Thoracic aorta (tissue), 2 donors: ENCODE results near the gene PDE6G. TPM values are rescaled to one million over a fixed set of nuclear protein-coding genes. Genes with fewer than 3 reads are reported as not detected.
"Not testable (repeated sequence)": the region's sequence is repeated elsewhere in the genome, so short reads cannot be mapped to it uniquely, and the experiment has no call there.

Experiments used
- ATAC-seq: fragments of 150-250 bp; one replicate; pipeline ENCODE4 v1.8.0; 2017; ENCODE audit warnings: low read depth; ENCODE audit not compliant: insufficient number of reproducible peaks, low FRiP score
- DNase-seq: peaks from one replicate; pipeline ENCODE4 v3.0.0-alpha.2; 2020; ENCODE audit warnings: low spot score
- H3K27ac ChIP-seq, 2 donors: fragments of 200-600 bp; sonication (generic); 1 replicate in 1 of 2; 2 replicates in 1 of 2; pipeline ENCODE4 v1.5.1; 2016; ENCODE audit warnings: mild to moderate bottlenecking in 2 of 2, moderate library complexity in 2 of 2
- H3K27me3 ChIP-seq: fragments of 200-600 bp; sonication (generic); replicated peaks from 2 replicates; pipeline ENCODE4 v1.6.0; 2016; ENCODE audit warnings: mild to moderate bottlenecking; ENCODE audit not compliant: insufficient read depth
- H3K36me3 ChIP-seq: fragments of 200-600 bp; sonication (generic); one replicate; pipeline ENCODE4 v1.5.1; 2016
- H3K4me1 ChIP-seq, 2 donors: fragments of 200-600 bp; sonication (generic); 1 replicate in 1 of 2; 2 replicates in 1 of 2; pipeline versions ENCODE4 v1.5.1 to v1.6.0; 2016; ENCODE audit warnings: low read depth in 2 of 2, mild to moderate bottlenecking in 1 of 2; ENCODE audit not compliant: control insufficient read depth in 1 of 2
- H3K4me3 ChIP-seq: fragments of 200-600 bp; sonication (generic); 2 replicates; pipeline ENCODE4 v1.5.1; 2016; ENCODE audit warnings: mild to moderate bottlenecking
- H3K9me3 ChIP-seq: fragments of 200-600 bp; sonication (generic); 2 replicates; pipeline ENCODE4 v1.5.1; 2016
- CTCF ChIP-seq: fragments of 200-600 bp; sonication (generic); IDR thresholded peaks from one replicate; pipeline ENCODE4 v1.5.1; 2019; ENCODE audit warnings: antibody characterized with exemption
- total RNA-seq, 2 donors: library from RNA; depleted of rRNA; stranded (reverse); fragments of >200 nt; gene quantifications; one replicate each; pipeline versions ENCODE4 v1.1.0 to v1.2.3, GENCODE V29; 2016

Gene PDE6G
- total RNA-seq, 2 donors from 2014 or later = not detected

GRCh38 chr17:81621494-81622130 is 34.7 kb downstream of the PDE6G start:
- ATAC-seq (no peak), DNase-seq (no peak)
- no peak overlapping the region for H3K27ac ChIP-seq
- H3K36me3 ChIP-seq = peaks cover 54% of the 10 kb centered on the region
- H3K9me3 ChIP-seq = no peaks in the 10 kb centered on the region
- H3K4me1 ChIP-seq = no peaks in the 10 kb centered on the region
- no peak for TF ChIP-seq CTCF
- H3K27me3 ChIP-seq = no peaks in the 10 kb centered on the region
- no peak overlapping the region for H3K4me3 ChIP-seq

- H3K27me3 ChIP-seq, H3K27ac ChIP-seq, H3K9me3 ChIP-seq, ATAC-seq, H3K4me3 ChIP-seq, DNase-seq: not testable (repeated sequence)
- Histone ChIP-seq H3K36me3 (peaks cover 31% of the 10 kb centered on the region), H3K4me1 (peaks cover 9 to 23% of the 10 kb centered on the region in 2 donors)
Observed at GRCh38 chr17:81618307-81618706, 38.0 kb downstream of the PDE6G start.

GRCh38 chr17:81616877-81617276 is 39.5 kb downstream of the PDE6G start:
- no peak overlapping the region for H3K27ac ChIP-seq
- no peak for DNase-seq
- peaks cover 37% of the 10 kb centered on the region for H3K36me3 ChIP-seq

GRCh38 chr17:81615401-81615930 is 40.9 kb downstream of the PDE6G start:
- no peak overlapping the region for H3K4me3 ChIP-seq
- peaks cover 26% of the 10 kb centered on the region for H3K36me3 ChIP-seq
- no peak for TF ChIP-seq CTCF
- ATAC-seq (no peak), DNase-seq (no peak)
- H3K4me1 ChIP-seq = peaks cover 9 to 23% of the 10 kb centered on the region in 2 donors
- H3K27ac ChIP-seq = no peak overlapping the region
- no peaks in the 10 kb centered on the region for H3K9me3 ChIP-seq
- H3K27me3 ChIP-seq = no peaks in the 10 kb centered on the region

More at GRCh38 chr17:81616877-81617276, 39.5 kb downstream of the PDE6G start:
- Histone ChIP-seq H3K9me3 (no peaks in the 10 kb centered on the region), H3K4me3 (no peak overlapping the region), H3K4me1 (peaks cover 9 to 23% of the 10 kb centered on the region in 2 donors), H3K27me3 (no peaks in the 10 kb centered on the region)
- TF ChIP-seq CTCF = no peak
- no peak for ATAC-seq

- ATAC-seq (no peak), DNase-seq (no peak)
- Histone ChIP-seq H3K4me3 (no peak overlapping the region), H3K27ac (no peak overlapping the region), H3K4me1 (peaks cover 9 to 23% of the 10 kb centered on the region in 2 donors), H3K9me3 (no peaks in the 10 kb centered on the region), H3K27me3 (no peaks in the 10 kb centered on the region), H3K36me3 (peaks cover 44% of the 10 kb centered on the region)
- TF ChIP-seq CTCF = no peak
Observed at GRCh38 chr17:81612172-81612970, 44.0 kb downstream of the PDE6G start.
